GM19467 (cell line): ENCODE data around the gene ADPRH.
"Not testable (repeated sequence)": the region's sequence is repeated elsewhere in the genome, so short reads cannot be mapped to it uniquely, and the experiment has no call there.

Experiments
- ATAC-seq: cut with Tn5 transposase; IDR thresholded peaks from one replicate; pipeline ENCODE4 v1.9.1; 2021; ENCODE audit warnings: mild to moderate bottlenecking, moderate library complexity; ENCODE audit not compliant: unreplicated experiment

Gene ADPRH

GRCh38 chr3:119558626-119559317 is 20.5 kb upstream of the ADPRH start:
- ATAC-seq: no peak

- peak; percentile 47 for ATAC-seq
These were observed 19.8 kb upstream of the ADPRH start, which contains the start of gene CD80 for GRCh38 chr3:119559441-119559963. CD80 (minus strand) TSS chr3:119559614; CDS start chr3:119557728, 1,886 bp downstream.

- no peak for ATAC-seq
These were observed 19.1 kb upstream of the ADPRH start for GRCh38 chr3:119560160-119560559.

- peak; percentile 64 for ATAC-seq
These were observed 16.9 kb upstream of the ADPRH start for GRCh38 chr3:119562307-119562961.

- ATAC-seq: not testable (repeated sequence)
These were observed 16.0 kb upstream of the ADPRH start for GRCh38 chr3:119563334-119563733.

GRCh38 chr3:119569156-119569555 is 10.1 kb upstream of the ADPRH start:
- no peak for ATAC-seq

- ATAC-seq: no peak
These were observed 9.1 kb upstream of the ADPRH start for GRCh38 chr3:119570229-119570628.

GRCh38 chr3:119571230-119571629 is 8.1 kb upstream of the ADPRH start:
- no peak for ATAC-seq

GRCh38 chr3:119571688-119572087 is 7.6 kb upstream of the ADPRH start:
- ATAC-seq: no peak

- no peak for ATAC-seq
These were observed 3.8 kb upstream of the ADPRH start for GRCh38 chr3:119575507-119575906.

GRCh38 chr3:119580067-119580760 is 922 bp downstream of the ADPRH start:
- ATAC-seq: peak; percentile 73

- ATAC-seq: no peak
These were observed 2.9 kb downstream of the ADPRH start for GRCh38 chr3:119582178-119582577.

GRCh38 chr3:119585208-119585607 is 5.9 kb downstream of the ADPRH start:
- ATAC-seq: no peak

- ATAC-seq: no peak
These were observed 6.7 kb downstream of the ADPRH start for GRCh38 chr3:119585856-119586570.

- no peak for ATAC-seq
These were observed 7.5 kb downstream of the ADPRH start for GRCh38 chr3:119586733-119587172.

- ATAC-seq: no peak
These were observed 8.8 kb downstream of the ADPRH start for GRCh38 chr3:119588112-119588511.

GRCh38 chr3:119589102-119589773 is 9.9 kb downstream of the ADPRH start:
- ATAC-seq: no peak

GRCh38 chr3:119590706-119591105 is 11.4 kb downstream of the ADPRH start:
- no peak for ATAC-seq

GRCh38 chr3:119592861-119593260 is 13.6 kb downstream of the ADPRH start:
- no peak for ATAC-seq

- no peak for ATAC-seq
These were observed 14.8 kb downstream of the ADPRH start for GRCh38 chr3:119594066-119594465.
